SK-N-DZ (cell line): Measurements from ENCODE around the gene ADAMTS17.

Experiments used
- DNase-seq: peaks from one replicate; pipeline ENCODE4 v3.0.0-alpha.2; 2015; ENCODE audit warnings: low spot score

The ADAMTS17 gene

DNA sequence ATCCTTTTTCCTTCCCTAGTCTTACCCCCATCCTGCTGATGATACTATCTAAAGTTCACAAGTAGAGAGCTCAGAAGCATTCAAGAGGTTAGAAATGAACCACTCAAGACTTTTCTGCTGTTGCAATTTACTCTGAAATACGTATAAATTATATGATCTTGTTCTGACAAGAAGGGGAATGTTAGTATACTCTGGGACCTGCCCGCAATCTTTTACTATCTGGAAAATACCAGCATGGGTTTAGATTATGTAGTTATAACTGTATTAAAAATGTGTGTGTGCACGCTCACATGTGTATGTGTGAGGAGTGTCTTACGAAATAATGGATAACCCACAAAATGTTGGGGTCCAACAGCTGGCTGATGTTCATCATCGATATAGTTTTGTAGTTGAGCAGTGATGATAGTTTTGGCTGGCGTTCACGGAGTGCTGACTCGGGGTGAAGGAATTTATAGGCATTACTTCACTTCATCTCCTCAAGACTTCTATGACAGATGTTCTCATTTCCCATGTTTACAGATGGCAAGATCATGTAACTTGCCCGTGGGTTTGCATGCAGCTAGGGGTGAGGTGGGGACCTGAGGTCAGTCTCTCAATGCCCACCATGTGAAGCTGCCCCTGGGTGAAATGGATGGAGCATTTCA is 311.1 kb downstream of the ADAMTS17 start:
- DNase-seq: no peak

DNA sequence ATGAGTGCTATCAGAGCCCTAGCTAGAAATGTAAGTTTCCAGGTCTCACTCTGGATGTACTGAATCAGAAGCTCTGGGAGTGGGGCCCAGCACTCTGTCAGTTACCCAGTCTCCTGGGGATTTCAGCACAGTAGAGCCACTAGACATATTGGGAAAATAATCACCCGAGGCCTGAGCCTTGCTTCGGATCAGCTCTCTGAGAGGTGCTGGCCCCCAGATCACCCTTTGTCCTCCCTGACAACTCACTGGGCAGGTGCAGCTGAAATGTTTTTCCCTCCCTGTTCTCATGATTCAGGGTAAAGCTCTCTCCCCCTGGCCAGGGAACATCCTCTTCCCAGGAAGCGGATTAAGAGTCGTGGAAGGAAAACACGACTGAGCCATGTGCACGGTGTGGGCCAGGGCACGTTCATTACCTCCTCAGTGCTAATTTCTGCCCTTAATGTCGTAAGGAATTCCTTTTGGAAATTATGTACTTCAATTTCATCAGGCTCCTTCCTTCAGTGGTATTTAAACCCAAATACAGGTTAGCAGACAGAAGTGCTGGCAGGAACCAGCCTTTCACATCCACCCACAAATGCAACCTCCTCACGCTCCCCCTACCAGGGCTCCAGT is 311.8 kb downstream of the ADAMTS17 start:
- no peak for DNase-seq

DNA sequence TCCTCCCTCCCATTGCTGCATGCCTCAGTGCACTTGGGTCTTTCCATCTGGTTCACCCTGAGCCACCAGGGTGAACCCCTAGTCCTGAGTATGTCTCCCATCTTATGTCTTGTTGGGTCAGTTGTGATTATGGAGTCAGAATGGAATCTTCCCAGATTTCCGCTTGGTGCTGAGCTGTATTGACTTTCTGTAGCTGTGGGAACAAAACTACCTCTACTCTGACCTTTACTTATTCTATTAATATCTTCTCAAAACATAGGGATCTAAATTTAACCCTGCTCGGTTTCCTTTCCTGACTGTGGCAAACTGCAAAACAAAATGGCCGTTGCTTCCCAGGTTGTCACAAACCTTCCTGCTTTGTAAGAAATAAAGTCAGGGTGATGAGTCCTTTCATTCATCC is 312.7 kb downstream of the ADAMTS17 start:
- no peak for DNase-seq

DNA sequence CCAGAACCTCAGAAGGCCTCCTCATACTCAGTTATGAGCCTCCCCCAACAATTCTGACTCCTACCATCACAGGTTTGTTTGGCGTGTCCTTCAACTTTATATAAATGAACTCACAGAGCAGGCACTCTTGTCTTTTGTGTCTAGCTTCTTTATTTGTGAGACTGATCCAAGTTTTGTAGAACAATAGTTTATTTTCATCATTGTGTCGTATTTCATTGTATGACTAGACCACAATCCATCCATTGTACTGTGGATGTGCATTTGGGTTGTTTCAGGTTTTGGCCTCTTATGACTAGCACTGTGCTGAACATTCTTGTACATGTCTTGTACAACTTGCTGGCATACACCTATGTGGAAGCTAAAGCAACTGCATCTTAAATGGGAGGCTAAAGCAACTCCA is 315.7 kb downstream of the ADAMTS17 start:
- no peak for DNase-seq

DNA sequence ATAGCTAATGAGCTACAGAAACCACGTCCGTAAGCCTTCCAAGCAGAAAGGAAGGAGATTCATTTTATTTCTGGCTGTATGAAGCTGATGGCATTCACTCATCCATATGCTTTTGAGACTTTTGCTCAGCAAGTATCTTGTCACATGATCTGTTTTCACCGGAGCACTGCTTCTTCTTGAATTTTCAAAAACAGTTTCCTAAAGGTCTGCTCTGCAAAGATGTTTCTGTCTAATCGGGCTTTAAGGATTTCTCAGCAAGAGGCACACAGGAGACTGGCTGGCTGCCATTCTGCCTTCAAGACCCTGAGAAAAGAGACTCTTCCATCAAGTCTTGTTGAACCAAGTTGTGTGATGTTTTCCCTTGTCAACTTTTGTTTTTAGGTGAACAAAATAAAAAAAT is 319.0 kb downstream of the ADAMTS17 start:
- no peak for DNase-seq

DNA sequence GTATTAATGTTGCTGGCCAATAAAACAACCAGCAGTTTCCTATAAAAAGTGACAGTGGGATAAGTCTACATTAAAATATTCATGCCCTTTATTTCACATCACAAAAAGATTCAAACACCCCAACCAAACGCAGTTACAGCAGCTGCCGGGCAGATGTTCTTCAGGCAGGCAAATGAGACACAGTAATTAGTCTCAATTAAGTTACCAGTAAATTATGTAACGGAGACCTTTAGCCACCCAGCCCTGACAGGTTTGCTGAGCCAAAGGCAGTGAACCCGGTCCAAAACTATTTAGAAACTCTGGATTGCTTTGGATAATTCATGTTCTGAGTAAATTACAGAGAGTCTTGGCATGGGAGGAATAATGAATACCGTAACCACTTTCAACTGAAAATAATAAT is 319.4 kb downstream of the ADAMTS17 start:
- DNase-seq: no peak

DNA sequence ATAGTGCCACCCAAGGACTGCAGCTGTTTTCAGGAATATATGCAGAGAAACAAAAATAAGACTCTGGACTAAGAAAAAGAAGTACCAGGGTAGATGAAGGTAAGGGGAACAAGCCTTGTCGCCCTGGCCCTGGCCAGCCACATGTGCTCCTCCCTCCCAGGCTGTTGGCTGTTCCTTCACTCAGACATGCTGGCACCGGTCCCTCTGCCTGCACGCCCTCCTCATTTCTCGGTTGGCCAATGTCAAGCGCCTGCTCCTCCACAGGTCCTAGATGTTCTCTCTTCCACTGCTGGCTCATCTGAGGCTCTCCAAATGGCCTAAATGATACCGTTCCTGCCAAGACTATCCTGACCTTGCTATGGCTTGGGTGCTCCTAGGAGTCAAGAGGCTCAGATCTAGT is 320.1 kb downstream of the ADAMTS17 start:
- no peak for DNase-seq

DNA sequence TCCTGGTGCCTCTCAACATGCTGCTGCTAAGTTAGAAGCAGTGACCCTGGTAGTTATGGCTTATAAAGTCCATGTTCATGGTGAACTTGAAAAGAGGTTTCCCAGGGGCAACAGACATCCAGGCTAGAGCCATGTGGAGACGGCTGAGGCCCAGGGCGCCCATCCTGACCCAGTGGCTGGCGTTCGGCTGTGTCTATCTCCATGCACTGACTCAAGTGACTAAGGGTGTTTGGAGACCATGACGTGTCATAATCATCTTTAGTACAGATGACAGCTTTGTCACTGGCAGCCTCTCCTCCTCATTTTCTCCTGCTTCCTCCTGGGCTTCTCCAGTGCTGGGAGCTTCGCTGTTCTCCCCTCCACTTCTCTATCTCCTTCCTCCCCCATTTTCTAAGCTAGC is 321.2 kb downstream of the ADAMTS17 start:
- DNase-seq: no peak

DNA sequence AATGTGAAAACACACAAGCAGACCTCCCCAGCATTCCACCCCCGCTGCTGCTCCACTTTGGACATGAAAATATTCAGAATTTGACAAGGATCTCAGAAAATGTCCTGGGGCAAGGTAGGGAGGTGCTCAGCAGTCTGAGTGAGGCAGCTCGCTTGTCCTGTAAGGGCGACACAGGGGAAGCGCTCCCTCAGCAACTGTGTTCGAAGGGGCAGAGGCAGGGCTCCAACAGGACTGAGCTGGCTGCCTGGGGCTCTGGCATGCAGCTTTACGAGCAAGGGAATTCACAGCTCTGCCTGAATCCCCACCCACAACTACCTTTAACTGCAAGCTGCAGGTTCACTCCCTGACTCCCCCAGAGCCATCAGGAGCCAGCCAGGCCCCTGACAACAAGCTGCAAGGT is 321.6 kb downstream of the ADAMTS17 start:
- DNase-seq: no peak

DNA sequence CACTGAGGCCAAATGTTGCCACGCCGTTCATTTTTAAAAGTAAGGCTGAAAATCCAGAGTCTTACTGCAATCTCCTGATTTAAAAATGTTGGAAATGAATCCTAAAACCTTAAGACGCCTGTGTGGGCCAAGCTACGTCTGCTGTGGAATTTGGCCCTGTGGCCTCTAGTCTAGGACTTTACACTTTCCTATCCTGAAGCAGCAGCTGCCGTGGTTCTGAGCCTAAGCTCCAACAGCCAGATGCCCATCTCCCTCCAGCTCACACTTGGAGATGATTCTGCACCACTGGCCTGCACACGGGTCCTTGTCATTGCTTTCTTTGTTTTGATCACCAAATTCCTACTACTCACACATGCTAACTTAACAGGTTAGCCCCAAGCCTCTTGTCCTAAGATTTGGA is 322.2 kb downstream of the ADAMTS17 start:
- no peak for DNase-seq

DNA sequence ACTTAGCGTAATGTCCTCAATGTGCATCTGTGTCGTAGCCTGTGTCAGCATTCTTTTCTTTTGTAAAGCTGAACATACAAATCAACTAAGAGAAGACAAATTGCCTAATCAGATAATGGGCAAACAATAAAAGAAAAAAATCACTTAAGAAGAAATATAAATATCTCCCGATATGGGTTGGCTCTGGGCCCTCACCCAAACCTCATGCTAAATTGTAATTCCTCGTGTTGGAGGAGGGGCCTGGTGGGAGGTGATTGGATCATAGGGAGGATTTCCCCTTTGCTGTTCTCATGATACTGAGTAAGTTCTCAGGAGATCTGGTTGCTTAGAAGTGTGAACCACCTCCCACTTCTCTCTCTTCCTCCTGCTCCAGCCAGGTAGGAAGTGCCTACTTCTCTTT is 323.6 kb downstream of the ADAMTS17 start:
- DNase-seq: no peak

DNA sequence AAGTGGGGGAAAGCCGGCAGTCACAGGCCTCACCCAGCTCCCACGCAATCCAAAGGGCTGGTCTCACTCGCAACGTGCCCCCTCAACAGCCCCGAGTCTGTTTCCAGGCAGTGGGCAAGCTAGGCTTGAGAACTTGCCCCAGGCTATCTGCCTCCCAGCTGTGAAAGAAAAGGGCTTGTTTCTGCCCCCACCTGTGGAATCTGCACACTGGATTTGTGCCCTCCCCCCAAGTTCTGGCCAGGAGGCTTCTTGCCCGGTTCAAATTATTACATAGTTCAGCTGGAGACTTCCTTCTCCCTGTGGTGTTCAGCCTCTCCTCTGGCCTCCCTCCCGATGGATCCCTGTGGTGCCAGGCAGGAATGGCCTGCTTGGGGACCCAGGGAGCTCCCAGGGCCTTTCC is 324.6 kb downstream of the ADAMTS17 start:
- no peak for DNase-seq

DNA sequence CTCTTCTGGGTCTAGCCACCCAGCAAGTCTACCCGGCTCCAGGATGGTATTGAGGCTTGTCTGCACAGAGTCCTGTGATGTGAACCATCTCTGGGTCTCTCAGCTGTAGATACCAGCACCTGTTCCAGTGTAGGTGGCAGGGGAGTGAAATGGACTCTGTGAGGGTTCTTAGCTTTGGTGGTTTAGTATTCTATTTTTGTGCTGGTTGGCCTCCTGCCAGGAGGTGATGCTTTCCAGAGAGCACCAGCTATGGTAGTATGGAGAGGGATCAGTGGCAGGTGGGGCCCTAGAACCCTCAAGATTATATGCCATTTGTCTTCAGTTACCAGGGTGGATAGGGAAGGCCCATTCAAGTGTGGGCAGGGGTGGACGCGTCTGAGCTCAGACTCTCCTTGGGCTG is 325.1 kb downstream of the ADAMTS17 start:
- no peak for DNase-seq

DNA sequence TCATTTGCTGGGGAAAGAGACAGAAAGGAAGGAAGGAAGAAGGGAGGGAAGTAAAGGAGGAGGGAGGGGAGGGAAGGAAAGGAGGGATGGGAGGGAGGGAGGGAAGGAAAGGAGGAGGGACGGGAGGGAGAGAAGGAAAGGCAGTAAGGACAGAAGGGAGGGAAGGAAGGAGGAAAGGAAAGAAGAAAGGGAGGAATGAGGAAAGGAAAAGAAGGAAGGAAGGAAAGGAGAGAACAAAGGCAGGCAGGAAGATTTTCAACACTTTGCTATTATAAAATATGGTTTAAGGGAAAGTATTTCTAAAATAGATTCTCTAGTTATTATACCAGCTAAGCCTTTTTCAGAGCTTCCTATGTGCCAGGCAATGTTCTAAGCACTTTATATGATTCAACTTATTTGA is 330.5 kb downstream of the ADAMTS17 start:
- DNase-seq: no peak

DNA sequence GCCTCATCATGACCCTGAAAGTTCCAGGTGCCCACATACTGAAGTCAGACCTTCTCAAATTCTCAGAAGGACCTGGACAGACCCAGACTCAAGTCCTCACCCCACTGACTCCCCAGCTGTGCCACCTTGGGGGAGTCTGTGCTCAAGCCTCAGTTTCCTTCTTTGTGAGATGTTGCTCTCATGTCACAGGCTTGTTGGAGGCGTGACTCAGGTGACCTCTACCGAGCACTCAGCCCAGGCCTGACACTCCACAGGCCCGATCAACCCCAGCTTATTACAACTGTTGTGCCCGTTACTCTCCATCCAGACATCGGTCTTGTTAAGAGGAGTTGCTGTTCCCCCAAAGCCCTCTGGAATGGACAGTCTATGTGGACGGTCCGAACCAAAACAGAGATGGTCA is 332.4 kb downstream of the ADAMTS17 start:
- DNase-seq: no peak

DNA sequence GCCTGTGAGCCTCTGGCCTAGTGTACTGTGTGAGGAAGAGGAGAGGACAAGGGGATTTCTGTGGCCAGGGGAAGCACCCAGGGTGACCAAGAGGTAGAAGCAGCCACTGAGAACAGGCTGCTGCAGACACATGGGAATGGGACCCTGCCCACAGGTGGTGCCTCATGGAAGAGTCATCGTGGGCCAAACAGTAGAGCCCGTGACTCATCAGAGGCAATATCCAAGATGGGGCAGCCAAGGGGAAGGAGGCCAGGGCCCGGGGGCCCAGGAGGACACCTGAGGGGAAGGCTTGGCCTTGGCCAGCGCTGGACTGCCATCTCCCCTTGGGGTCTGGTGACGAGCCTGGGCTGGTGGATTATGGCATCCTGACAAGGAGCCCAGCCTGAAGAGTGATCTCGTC is 333.5 kb downstream of the ADAMTS17 start:
- no peak for DNase-seq

DNA sequence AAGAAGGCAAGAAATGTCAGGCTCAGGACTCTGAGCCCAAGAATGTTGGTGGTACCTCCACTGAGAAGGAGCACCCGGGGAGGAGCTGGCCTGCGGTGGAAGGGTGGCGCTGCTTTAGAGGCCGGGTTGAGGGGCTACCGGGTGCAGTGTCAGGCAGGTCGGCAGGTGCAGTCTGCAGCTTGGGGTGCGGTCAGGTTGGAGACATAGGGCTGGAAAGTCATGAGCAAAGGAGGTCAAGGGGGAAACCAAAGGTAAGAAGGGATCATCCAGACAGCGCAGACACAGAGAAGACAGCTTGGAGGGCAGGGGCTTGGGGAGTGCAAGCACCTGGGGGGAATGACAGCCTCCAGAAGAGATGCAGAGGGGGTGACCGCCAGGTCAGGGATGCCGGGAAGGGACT is 334.2 kb downstream of the ADAMTS17 start:
- DNase-seq: no peak

DNA sequence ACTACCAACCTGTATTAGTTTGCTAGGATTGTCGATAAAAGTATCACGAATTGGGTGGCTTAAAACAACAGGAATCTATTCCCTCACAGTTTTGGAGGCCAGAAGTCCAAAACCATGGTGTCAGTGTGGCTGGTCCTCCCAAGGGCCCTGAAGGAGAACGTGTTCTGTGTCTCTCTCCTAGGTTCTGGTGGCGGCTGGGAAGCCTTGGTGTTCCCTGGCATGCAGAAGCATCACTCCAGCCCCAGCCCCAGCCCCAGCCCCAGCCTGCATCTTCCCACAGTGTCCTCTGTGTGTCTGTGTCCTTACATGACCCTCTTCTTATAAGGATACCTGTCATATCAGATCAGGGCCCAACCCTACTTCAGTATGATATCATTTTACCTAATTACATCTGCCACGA is 336.1 kb downstream of the ADAMTS17 start:
- peak; percentile 64 for DNase-seq

DNA sequence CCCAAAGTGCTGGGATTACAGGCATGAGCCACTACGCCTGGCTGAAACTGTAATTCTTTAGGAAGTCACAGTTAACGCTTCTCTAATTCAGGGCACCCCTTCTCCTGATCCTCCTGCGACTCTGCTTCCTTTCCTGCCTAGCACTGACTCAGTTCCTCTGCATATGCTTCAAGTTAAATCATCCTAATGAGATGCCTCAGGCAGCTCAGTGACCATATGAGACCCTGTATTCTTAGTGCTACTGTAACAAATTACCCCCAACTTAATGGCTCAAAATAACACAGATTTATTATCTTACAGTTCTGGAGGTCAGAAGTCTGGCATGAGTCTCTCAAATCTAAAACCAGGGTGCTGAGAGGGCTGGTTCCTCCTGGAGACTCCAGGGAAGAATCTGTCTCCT is 336.8 kb downstream of the ADAMTS17 start:
- no peak for DNase-seq

DNA sequence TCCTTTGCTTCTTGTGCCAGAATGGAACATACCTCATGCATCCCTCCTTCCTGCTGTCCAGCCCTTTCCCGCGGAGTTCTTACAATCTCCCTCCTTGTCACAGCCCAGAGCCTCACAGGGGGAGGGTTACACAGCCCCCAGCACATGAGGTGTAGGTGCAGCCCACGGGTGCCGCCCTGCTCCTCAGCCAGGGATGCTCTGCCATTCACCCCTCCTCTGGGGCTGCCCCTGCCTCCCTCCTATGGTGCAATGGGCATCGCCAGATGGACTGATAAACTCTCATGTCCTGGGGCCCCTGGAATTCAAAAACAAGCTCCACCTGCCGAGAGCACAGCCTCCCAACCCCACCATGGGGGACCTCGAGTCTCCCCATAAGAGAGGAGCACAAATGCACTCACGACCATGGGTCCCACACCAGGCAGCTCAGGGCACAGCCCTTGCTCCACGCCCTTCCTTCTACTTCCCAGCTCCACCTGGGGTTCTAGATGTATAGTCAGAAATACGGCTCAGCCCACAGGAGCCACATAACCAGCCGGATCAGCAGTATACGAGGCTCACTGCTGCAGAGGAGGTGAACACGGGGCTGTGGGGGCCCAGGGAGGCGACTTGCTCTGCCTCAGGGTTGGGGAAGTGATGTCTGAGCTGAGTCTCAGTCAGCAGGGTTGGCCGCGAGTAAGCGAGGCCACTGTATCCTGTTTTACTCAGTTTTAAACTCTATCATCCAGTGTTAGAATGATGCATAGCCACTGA is 338.8 kb downstream of the ADAMTS17 start:
- no peak for DNase-seq

DNA sequence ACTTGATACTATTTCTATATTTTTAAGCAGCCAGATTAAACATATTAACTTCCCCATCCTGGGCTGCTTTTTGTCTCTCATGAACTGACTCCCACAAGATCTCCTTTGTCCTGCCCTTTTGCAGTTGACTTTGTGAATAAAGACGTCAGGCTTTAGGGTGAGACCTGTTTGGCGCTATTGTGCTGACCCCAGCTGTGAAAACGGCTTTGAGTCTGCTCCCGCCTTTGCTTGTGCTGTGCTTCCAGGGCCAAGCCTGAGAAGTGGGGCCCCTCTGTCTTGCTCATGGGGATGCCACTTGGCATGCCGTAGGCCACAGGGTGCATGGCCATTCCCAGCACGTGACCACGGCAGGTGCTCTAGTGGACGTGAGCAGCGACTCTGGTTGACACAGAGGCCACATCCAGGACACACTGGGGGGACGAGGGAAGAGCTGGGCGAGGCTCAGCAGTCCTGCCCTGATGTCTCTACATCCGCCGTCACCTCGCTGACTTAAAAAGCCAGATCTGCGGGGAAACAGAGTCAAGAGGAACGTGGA is 339.6 kb downstream of the ADAMTS17 start:
- DNase-seq: no peak

DNA sequence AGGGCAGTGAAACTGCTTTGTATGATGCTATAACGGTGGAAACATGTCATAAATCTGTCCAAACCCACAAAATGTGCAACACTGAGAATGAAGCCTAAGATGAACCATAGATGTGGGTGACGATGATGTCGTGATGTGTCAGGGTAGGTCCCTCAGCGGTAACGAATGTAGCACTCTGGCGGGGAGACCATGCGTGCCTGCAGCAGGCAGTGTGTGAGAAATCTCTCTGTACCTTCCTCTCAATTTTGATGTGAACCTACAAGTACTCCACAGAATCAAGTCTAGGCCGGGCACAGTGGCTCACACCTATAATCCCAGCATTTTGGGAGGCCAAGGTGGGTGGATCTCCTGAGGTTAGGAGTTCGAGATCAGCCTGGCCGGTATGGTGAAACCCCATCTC is 340.4 kb downstream of the ADAMTS17 start:
- no peak for DNase-seq
